Measurements from ENCODE around the gene SYT7. TPM values are rescaled to one million over a fixed set of nuclear protein-coding genes. Genes with fewer than 3 reads are reported as not detected.

The SYT7 gene
- total RNA-seq, 2 experiments from 2014 or later, result not detected

DNA sequence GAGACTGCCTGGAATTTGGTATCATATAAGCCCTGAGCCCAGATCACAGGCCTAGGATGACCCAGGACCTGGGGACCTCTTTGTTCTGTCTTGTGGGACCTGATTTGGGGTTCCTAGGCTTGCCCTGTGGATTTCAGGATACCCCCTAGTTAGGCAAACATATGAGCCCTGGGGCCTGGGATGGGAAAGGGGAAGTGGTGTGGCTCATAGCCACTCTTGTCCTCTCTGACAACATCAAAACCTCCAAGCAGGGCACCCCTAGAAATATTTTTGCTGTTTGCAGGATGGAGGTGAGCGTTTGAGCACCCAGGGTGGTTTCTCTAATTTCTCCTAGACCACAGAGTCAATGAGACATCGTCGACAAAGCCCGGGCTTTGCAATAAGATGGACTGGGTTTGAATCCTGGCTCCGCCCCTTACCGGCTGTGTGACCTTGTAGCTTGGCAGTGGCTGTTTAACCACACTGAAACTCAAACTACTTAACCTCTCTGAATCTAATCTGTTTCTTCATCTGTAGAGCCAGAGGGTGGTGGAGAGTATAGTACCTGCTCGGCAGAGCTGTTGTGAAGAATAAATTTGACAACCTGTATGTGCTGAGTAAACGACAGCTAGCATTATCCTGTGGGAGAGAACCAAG is 77.6 kb downstream of the SYT7 start:
- peaks cover 0 to 8% of the 10 kb centered on the region in 2 experiments for H3K9me3 ChIP-seq (ENCODE audit: control insufficient read depth in 1 of 2, insufficient read depth in 1 of 2, low read length in 2 of 2)
- peaks cover 5% of the 10 kb centered on the region for H3K4me1 ChIP-seq (ENCODE audit: insufficient read depth, low read length)
- intact Hi-C loops (cut with DNase I, micrococcal nuclease), result no loop called here
- H3K4me3 ChIP-seq (ENCODE audit: low read length), result no peak overlapping the region
- H3K36me3 ChIP-seq (ENCODE audit: insufficient read depth, low read length), result no peaks in the 10 kb centered on the region
- ChIA-PET POLR2A (no interaction called here), CTCF (no interaction called here)
- DNase-seq (no peak), ATAC-seq (ENCODE audit: poor library complexity) (no peak)
- H3K27ac Mint-ChIP-seq, result no peak overlapping the region
- H3K27ac ChIP-seq (ENCODE audit: low read depth in 1 of 2, low read length in 2 of 2), result no peak overlapping the region
- H3K27me3 ChIP-seq (ENCODE audit: control insufficient read depth in 1 of 2, insufficient read depth in 2 of 2, low read length in 2 of 2), result peaks cover 27 to 32% of the 10 kb centered on the region in 2 experiments
- H3K9me3 Mint-ChIP-seq, result no peaks in the 10 kb centered on the region
- peaks cover 7% of the 10 kb centered on the region for H3K4me1 Mint-ChIP-seq (ENCODE audit: low read depth)
- H3K36me3 Mint-ChIP-seq (ENCODE audit: low read depth), result no peaks in the 10 kb centered on the region
- H3K4me3 Mint-ChIP-seq, result no peak overlapping the region
- TF ChIP-seq, protein P1, sequence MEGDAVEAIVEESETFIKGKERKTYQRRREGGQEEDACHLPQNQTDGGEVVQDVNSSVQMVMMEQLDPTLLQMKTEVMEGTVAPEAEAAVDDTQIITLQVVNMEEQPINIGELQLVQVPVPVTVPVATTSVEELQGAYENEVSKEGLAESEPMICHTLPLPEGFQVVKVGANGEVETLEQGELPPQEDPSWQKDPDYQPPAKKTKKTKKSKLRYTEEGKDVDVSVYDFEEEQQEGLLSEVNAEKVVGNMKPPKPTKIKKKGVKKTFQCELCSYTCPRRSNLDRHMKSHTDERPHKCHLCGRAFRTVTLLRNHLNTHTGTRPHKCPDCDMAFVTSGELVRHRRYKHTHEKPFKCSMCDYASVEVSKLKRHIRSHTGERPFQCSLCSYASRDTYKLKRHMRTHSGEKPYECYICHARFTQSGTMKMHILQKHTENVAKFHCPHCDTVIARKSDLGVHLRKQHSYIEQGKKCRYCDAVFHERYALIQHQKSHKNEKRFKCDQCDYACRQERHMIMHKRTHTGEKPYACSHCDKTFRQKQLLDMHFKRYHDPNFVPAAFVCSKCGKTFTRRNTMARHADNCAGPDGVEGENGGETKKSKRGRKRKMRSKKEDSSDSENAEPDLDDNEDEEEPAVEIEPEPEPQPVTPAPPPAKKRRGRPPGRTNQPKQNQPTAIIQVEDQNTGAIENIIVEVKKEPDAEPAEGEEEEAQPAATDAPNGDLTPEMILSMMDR (IDR thresholded peaks at IDR 0.05), result no peak
- peaks cover 32% of the 10 kb centered on the region for H3K27me3 Mint-ChIP-seq

DNA sequence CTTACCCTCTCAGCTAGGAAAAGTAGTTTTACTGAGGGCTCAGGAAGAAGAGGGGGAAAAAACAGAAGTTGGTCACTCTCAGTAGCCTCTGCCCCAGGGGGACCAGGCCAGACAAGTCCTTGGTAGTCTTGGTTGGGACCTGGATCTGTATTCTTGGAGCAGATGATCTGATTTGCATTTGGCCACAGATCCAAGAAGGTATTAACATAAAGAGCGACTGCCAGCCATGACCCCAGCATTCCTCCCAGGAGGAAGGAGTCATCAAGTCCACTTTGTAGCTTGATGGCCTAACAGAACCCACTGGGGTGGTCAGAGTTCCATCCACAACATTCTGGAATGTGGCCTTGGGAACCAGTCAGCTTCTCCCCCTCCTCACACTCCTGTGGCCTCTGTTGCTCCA is 78.4 kb downstream of the SYT7 start:
- H3K36me3 ChIP-seq (ENCODE audit: insufficient read depth, low read length), result no peaks in the 10 kb centered on the region
- no peak for ATAC-seq (ENCODE audit: poor library complexity)

DNA sequence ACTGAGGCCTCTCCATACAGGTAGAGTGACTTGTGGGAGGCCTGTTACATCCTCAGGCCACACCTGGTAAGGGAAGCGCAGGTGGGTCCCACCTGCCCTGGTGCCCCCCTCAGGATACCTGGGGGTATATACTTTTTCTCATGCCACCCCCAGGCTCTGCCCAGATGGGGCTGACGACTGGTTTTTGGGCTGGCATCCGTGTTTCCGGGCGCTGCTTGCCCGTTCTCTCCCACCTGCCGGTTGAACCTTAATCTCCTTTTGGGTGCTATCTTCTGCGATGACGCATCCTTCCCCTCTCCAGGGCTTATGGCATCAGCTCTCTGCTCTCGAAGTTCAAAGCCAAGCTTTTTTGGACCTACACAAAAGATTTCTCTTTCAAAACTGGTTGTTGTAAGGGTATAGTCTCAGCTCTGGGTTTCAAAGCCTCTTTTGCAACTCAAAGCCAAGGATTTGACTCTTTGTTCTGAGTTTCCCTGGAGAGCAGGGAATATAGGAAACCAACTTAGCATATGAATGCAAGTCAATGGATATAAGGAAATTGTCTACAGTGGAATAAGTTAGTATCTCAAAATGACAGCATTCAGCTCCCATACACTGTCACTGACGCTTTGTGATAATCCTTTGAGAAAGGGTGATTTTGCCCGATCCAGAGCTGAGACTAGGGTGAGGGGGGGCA is 80.9 kb downstream of the SYT7 start:
- no peaks in the 10 kb centered on the region for H3K9me3 Mint-ChIP-seq

More for the DNA sequence above, 78.4 kb downstream of the SYT7 start:
- no peak overlapping the region for H3K4me3 Mint-ChIP-seq
- H3K36me3 Mint-ChIP-seq (ENCODE audit: low read depth), result no peaks in the 10 kb centered on the region
- POLR2A ChIA-PET, result no interaction called here
- H3K4me1 Mint-ChIP-seq (ENCODE audit: low read depth), result no peaks in the 10 kb centered on the region
- H3K9me3 Mint-ChIP-seq, result no peaks in the 10 kb centered on the region
- intact Hi-C loops (cut with DNase I, micrococcal nuclease), result no loop called here
- DNase-seq, result no peak
- Histone ChIP-seq H3K27ac (ENCODE audit: low read depth in 1 of 2, low read length in 2 of 2) (no peak overlapping the region), H3K27me3 (ENCODE audit: control insufficient read depth in 1 of 2, insufficient read depth in 2 of 2, low read length in 2 of 2) (peaks cover 20 to 25% of the 10 kb centered on the region in 2 experiments), H3K4me1 (ENCODE audit: insufficient read depth, low read length) (no peaks in the 10 kb centered on the region), H3K9me3 (ENCODE audit: control insufficient read depth in 1 of 2, insufficient read depth in 1 of 2, low read length in 2 of 2) (peaks cover 0 to 8% of the 10 kb centered on the region in 2 experiments), H3K4me3 (ENCODE audit: low read length) (no peak overlapping the region)
- CTCF ChIA-PET, result interaction anchor here (1.0 kb wide), 1 partner anchor 14 kb away, joined by 4 read pairs; no protein-coding TSS in a partner anchor
- peaks cover 24% of the 10 kb centered on the region for H3K27me3 Mint-ChIP-seq
- H3K27ac Mint-ChIP-seq, result no peak overlapping the region
- TF ChIP-seq, protein P1 (IDR thresholded peaks at IDR 0.05), result no peak

More for the DNA sequence above, 80.9 kb downstream of the SYT7 start:
- POLR2A ChIA-PET, result no interaction called here
- H3K4me3 Mint-ChIP-seq, result no peak overlapping the region
- no peaks in the 10 kb centered on the region for H3K4me1 ChIP-seq (ENCODE audit: insufficient read depth, low read length)
- H3K27ac Mint-ChIP-seq, result no peak overlapping the region
- H3K27ac ChIP-seq (ENCODE audit: low read depth in 1 of 2, low read length in 2 of 2), result no peak overlapping the region
- H3K4me3 ChIP-seq (ENCODE audit: low read length), result no peak overlapping the region
- no peaks in the 10 kb centered on the region for H3K36me3 Mint-ChIP-seq (ENCODE audit: low read depth)
- ATAC-seq (ENCODE audit: poor library complexity), result no peak
- H3K9me3 ChIP-seq (ENCODE audit: control insufficient read depth in 1 of 2, insufficient read depth in 1 of 2, low read length in 2 of 2), result no peaks in the 10 kb centered on the region
- CTCF ChIA-PET, result interaction anchor here (1.4 kb wide), 1 partner anchor 164 kb away, joined by 3 read pairs; no protein-coding TSS in a partner anchor
- intact Hi-C loops (cut with DNase I, micrococcal nuclease), result no loop called here
- H3K27me3 ChIP-seq (ENCODE audit: control insufficient read depth in 1 of 2, insufficient read depth in 2 of 2, low read length in 2 of 2), result peaks cover 0 to 7% of the 10 kb centered on the region in 2 experiments
- TF ChIP-seq, protein P1 (IDR thresholded peaks at IDR 0.05), result no peak
- peaks cover 4% of the 10 kb centered on the region for H3K27me3 Mint-ChIP-seq
- H3K4me1 Mint-ChIP-seq (ENCODE audit: low read depth), result no peaks in the 10 kb centered on the region
- no peaks in the 10 kb centered on the region for H3K36me3 ChIP-seq (ENCODE audit: insufficient read depth, low read length)
- DNase-seq, result no peak

Measured in CD4-positive, alpha-beta T cell (primary cell).